HCT116 (cell line): ENCODE data around the gene CLASP1.

Source experiments
- ATF3 ChIP-seq: IDR thresholded peaks from 2 replicates; pipeline ENCODE4 v1.6.1; 2012
- CTCF ChIP-seq, 3 experiments: fragments of 200-600 bp in 1 of 3; sonication (generic) in 1 of 3; IDR thresholded peaks in 2 of 3; conservative IDR thresholded peaks in 1 of 3; 2 replicates each; pipeline ENCODE4 v1.5.1; 2012 to 2017; ENCODE audit warnings: low read depth in 2 of 3, low read length in 2 of 3, antibody characterized with exemption in 1 of 3, borderline replicate concordance in 1 of 3, control low read depth in 1 of 3, mild to moderate bottlenecking in 1 of 3, mixed read lengths in 1 of 3, mixed run types in 1 of 3, moderate library complexity in 1 of 3; ENCODE audit not compliant: insufficient read depth in 1 of 3
- EGR1 ChIP-seq: IDR thresholded peaks from 2 replicates; pipeline ENCODE4 v1.6.1; 2012; ENCODE audit warnings: low read depth
- JUND ChIP-seq: IDR thresholded peaks from 2 replicates; pipeline ENCODE4 v1.6.1; 2012
- SRF ChIP-seq: IDR thresholded peaks from 2 replicates; pipeline ENCODE4 v1.6.1; 2012; ENCODE audit warnings: low read depth
- TCF7L2 ChIP-seq: IDR thresholded peaks from 2 replicates; pipeline ENCODE4 v1.7.0; 2011; ENCODE audit warnings: borderline replicate concordance, inconsistent platforms; ENCODE audit not compliant: insufficient read depth, insufficient read length; ENCODE audit errors: extremely low read depth
- ZBTB33 ChIP-seq: IDR thresholded peaks from 2 replicates; pipeline ENCODE4 v1.6.1; 2011; ENCODE audit warnings: mild to moderate bottlenecking, low read length, moderate library complexity; ENCODE audit not compliant: insufficient replicate concordance; ENCODE audit errors: extremely low read depth

GRCh38 chr2:121550669-121551068, 98.6 kb downstream of the CLASP1 start:
- TF ChIP-seq EGR1 (no peak), CTCF (IDR thresholded peaks at IDR 0.05 in 2 of 3, conservative IDR thresholded peaks at IDR 0.05 in 1 of 3; ENCODE audit: borderline replicate concordance in 1 of 3, insufficient read depth in 1 of 3, low read depth in 2 of 3, low read length in 2 of 3) (no peak), ATF3 (no peak), JUND (no peak), ZBTB33 (no peak), SRF (no peak), TCF7L2 (no peak)
